Peyer's patch (tissue), 4 donors: ENCODE data around the gene HNRNPA2B1.
"Not testable (repeated sequence)": the region's sequence is repeated elsewhere in the genome, so short reads cannot be mapped to it uniquely, and the experiment has no call there.

ENCODE experiments used
- CTCF ChIP-seq, 6 experiments: fragments of 450-650 bp in 4 of 6; fragments of 200-600 bp in 2 of 6; sonication (generic) in 1 of 6; IDR thresholded peaks; one replicate each; pipeline ENCODE4 v1.5.1; 2017 to 2019; ENCODE audit warnings: antibody characterized with exemption in 6 of 6, mild to moderate bottlenecking in 3 of 6, moderate library complexity in 1 of 6
- POLR2A ChIP-seq, 2 donors: fragments of 450-650 bp; IDR thresholded peaks; one replicate each; pipeline ENCODE4 v1.5.1; 2017; ENCODE audit warnings: antibody characterized with exemption in 2 of 2, mild to moderate bottlenecking in 2 of 2, moderate library complexity in 2 of 2

- TF ChIP-seq CTCF, POLR2A (IDR thresholded peaks at IDR 0.05): not testable (repeated sequence)
Measured at GRCh38 chr7:26176696-26177095, 23.9 kb downstream of the HNRNPA2B1 start.
